Aorta (tissue), 5 donors: ENCODE results near the gene HBP1. TPM values are rescaled to one million over a fixed set of nuclear protein-coding genes. Genes with fewer than 3 reads are reported as not detected.

Source experiments
- ATAC-seq: fragments of 200-7000 bp; cut with Tn5 transposase; one replicate; pipeline ENCODE4 v1.9.1; 2022; ENCODE audit warnings: moderate library complexity; ENCODE audit not compliant: low FRiP score
- DNase-seq, 2 donors: peaks; one replicate each; pipeline ENCODE4 v3.0.0-alpha.2; 2020
- H3K27ac ChIP-seq, 2 donors: one replicate each; pipeline ENCODE4 v1.5.1; 2013; ENCODE audit warnings: low read length in 2 of 2, mild to moderate bottlenecking in 2 of 2, moderate library complexity in 2 of 2, control low read depth in 1 of 2, inconsistent platforms in 1 of 2, low read depth in 1 of 2
- H3K27me3 ChIP-seq, 2 donors: one replicate each; pipeline ENCODE4 v1.6.1; 2013; ENCODE audit warnings: control low read depth in 1 of 2, low read length in 1 of 2, mild to moderate bottlenecking in 1 of 2, moderate library complexity in 1 of 2; ENCODE audit not compliant: insufficient read depth in 2 of 2, control insufficient read depth in 1 of 2
- H3K36me3 ChIP-seq, 2 donors: one replicate each; pipeline ENCODE4 v1.6.1; 2013; ENCODE audit warnings: control low read depth in 1 of 2, low read length in 1 of 2, mild to moderate bottlenecking in 1 of 2; ENCODE audit not compliant: insufficient read depth in 2 of 2, control insufficient read depth in 1 of 2
- H3K4me1 ChIP-seq, 2 donors: one replicate each; pipeline ENCODE4 v1.6.1; 2013; ENCODE audit warnings: low read length in 2 of 2, control low read depth in 1 of 2, mild to moderate bottlenecking in 1 of 2, moderate library complexity in 1 of 2; ENCODE audit not compliant: insufficient read depth in 2 of 2, control insufficient read depth in 1 of 2
- H3K4me3 ChIP-seq, 2 donors: one replicate each; pipeline ENCODE4 v1.5.1; 2013; ENCODE audit warnings: low read length in 2 of 2, control low read depth in 1 of 2, mild to moderate bottlenecking in 1 of 2
- H3K9me3 ChIP-seq: one replicate; pipeline ENCODE4 v1.6.1; 2013; ENCODE audit warnings: mild to moderate bottlenecking, low read length; ENCODE audit not compliant: control insufficient read depth
- whole genome bisulfite sequencing, 2 donors: extraction: QIAGEN DNeasy Blood & Tissue Kit; methylation state at CpG; one replicate each; pipeline ENCODE4 v1.1.7; 2013; 5-methylcytosine and 5-hydroxymethylcytosine counted together
- intact Hi-C, 2 donors: fragments of 100-400 bp; cut with DNase I; formaldehyde crosslinking; loops; one replicate each; pipeline versions ENCODE4 v1.14.2 to v1.15.0; 2022
- long read RNA-seq, 2 donors: library from polyadenylated mRNA; unstranded; transcript quantifications; one replicate each; pipeline ENCODE4 v2.0.0, GENCODE V29; 2020 to 2021
- polyA plus RNA-seq, 2 donors: library from polyadenylated mRNA; stranded (reverse); fragments of 200-250 nt; gene quantifications; one replicate each; pipeline ENCODE4 v1.2.3, GENCODE V29; 2013
- total RNA-seq, 2 donors: library from RNA; stranded (reverse); fragmentation: NEBNext Ultra II Directional; extraction: Animal tissue kit (Norgen Biotek cat#: 25700); gene quantifications; one replicate each; pipeline ENCODE4 v1.2.1, GENCODE V29; 2021
- donor health status: healthy with polysubstance abuse.
- donor health status: Bipolar disorder and iron deficiency.
- donor health status: DM: no; HTN: no; CAD: no.
- donor health status: DM: no; HTN: no; CAD: no.
- donor health status: DM: yes; HTN: yes; CAD: no.

Gene HBP1
- total RNA-seq (10 to 100 TPM; 51.8 to 78.7 TPM), polyA plus RNA-seq (10 to 100 TPM; 45.5 to 64.0 TPM)
- long read RNA-seq, donor 1, transcript HBP1-208 (11 exons, 2,704 nt) = major isoform, 18 of 43 reads
- long read RNA-seq, donor 1, transcript HBP1-201 (11 exons, 2,829 nt) = minor isoform, 8 of 43 reads
- long read RNA-seq, donor 1, partial matches to known transcripts = 12 of 43 reads
- long read RNA-seq, donor 1, other reads (novel, unspliced or antisense) = 5 of 43 reads
- long read RNA-seq, donor 2, transcript HBP1-201 (11 exons, 2,829 nt) = minor isoform, 7 of 32 reads
- long read RNA-seq, donor 2, transcript HBP1-208 (11 exons, 2,704 nt) = major isoform, 15 of 32 reads
- long read RNA-seq, donor 2, partial matches to known transcripts = 5 of 32 reads
- long read RNA-seq, donor 2, other reads (novel, unspliced or antisense) = 5 of 32 reads

GRCh38 chr7:107168233-107169119 lies at the start of gene HBP1:
Gene HBP1 (plus strand): TSS chr7:107169003. CDS start chr7:107179894, 10,891 bp downstream.
- DNase-seq = peak; percentile 98 to 100
- peak; percentile 96 for ATAC-seq
- Histone ChIP-seq H3K27me3 (no peaks in the 10 kb centered on the region), H3K9me3 (no peaks in the 10 kb centered on the region), H3K27ac (peak within 1 kb of the TSS; percentile 95 to 97), H3K4me3 (peak within 1 kb of the TSS; percentile 92 to 98), H3K4me1 (peaks cover 0 to 2% of the 10 kb centered on the region in 2 donors), H3K36me3 (no peaks in the 10 kb centered on the region)
- intact Hi-C loops = loop anchor here in 1 of 2 donors (1.0 to 5.0 kb wide), 2 partner anchors 506 to 575 kb away; partner anchors contain the start of gene CCDC71L
- 0% methylated on average over 44 of the region's 44 CpGs for WGBS, 2 donors

DNA sequence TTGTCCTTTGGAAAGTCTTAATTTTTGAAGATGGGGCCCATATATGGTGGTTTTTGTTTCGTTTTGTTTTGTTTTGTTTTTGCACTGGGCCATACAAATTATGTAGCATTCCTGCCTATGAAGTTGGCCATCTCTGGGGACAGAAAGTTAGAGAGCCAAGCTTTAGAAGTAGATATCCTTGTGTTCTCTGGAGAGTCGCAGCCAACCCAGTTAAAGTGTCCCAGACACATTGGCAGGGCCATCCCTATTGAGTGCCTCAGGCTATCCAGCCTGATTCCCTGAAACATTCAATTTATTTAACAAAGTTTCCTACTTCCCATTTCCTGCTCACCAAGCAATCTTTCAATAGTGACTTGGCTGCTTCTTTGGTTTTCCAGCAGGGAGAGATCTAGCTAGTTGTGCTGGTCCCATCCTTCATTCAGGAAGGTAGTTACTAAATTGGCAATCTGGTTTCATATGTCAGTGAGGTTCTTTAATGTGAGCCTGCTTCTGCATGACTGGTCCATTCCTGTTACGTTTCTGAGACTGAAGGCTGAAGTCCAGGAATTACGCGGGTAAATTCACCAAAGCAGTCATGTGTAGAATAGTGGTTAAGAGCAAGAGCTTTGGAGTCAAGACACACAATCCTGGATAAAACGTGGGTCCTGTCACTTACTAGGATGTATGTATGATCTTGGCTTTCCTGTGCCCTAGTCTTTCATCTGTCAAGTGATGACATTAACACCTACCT lies 49.3 kb upstream of the HBP1 start:
- H3K9me3 ChIP-seq = no peaks in the 10 kb centered on the region
- ATAC-seq (no peak), DNase-seq (no peak)
- peaks cover 0 to 2% of the 10 kb centered on the region in 2 donors for H3K4me1 ChIP-seq
- intact Hi-C loops = no loop called here
- H3K27ac ChIP-seq = no peak overlapping the region
- no peak overlapping the region for H3K4me3 ChIP-seq
- H3K27me3 ChIP-seq = no peaks in the 10 kb centered on the region
- H3K36me3 ChIP-seq = no peaks in the 10 kb centered on the region
- 87 to 91% methylated on average over 6 of the region's 6 CpGs for WGBS, 2 donors

DNA sequence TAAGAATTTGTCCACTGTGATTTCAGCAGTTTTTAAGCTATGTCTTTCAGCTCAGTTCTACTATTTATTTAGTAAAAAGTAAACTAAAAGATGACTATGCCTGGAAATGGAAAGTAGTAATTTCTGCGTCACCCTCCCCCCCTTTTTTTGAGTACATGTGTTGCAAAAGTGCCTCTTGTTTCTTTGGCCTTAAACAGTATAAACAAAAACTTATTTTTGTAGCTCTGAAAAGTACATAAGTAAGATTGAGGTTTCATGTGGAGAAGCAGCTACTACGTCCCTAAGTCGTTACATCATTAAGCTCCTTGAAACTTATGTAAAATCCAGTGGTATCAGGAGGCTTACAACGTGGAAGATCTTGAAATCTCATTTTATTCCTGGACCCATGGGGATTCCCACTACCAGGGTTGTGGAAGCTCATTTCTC lies 46.3 kb upstream of the HBP1 start:
- peaks cover 0 to 1% of the 10 kb centered on the region in 2 donors for H3K27me3 ChIP-seq
- no peaks in the 10 kb centered on the region for H3K4me1 ChIP-seq
- no peak overlapping the region for H3K27ac ChIP-seq
- no peaks in the 10 kb centered on the region for H3K9me3 ChIP-seq
- H3K4me3 ChIP-seq = no peak overlapping the region
- ATAC-seq (no peak), DNase-seq (no peak)
- no peaks in the 10 kb centered on the region for H3K36me3 ChIP-seq
- 29 to 38% methylated on average over 4 of the region's 4 CpGs for WGBS, 2 donors
- intact Hi-C loops = no loop called here

DNA sequence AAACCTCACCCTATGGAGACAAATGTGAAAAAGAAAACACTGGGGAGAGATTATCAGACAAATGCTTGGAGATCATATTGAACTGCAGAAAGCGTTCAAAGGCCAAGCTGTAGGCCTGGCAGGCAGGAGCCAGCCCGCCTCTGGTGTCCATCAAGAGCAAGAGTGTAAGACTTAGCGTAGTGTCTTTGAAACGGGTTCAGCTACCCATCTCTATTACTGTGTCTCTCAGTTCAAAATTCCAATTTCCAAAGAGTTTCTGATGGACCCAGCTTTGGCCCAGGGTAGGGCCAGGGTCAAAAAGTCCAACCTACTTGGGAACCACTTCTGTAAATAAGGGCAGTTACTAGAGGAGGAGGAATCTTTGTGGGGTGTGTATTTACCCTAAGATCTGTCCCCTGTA lies 45.4 kb upstream of the HBP1 start:
- ATAC-seq = no peak
- H3K4me1 ChIP-seq = no peaks in the 10 kb centered on the region
- H3K36me3 ChIP-seq = no peaks in the 10 kb centered on the region
- H3K27ac ChIP-seq = no peak overlapping the region
- 97 to 98% methylated on average over 4 of the region's 4 CpGs for WGBS, 2 donors
- DNase-seq = no peak
- H3K4me3 ChIP-seq = no peak overlapping the region
- intact Hi-C loops = no loop called here
- H3K9me3 ChIP-seq = no peaks in the 10 kb centered on the region
- H3K27me3 ChIP-seq = peaks cover 0 to 1% of the 10 kb centered on the region in 2 donors

- H3K9me3 ChIP-seq = no peaks in the 10 kb centered on the region
- no peak for DNase-seq
- 81% methylated on average over 5 of the region's 5 CpGs for WGBS, 2 donors
- H3K27ac ChIP-seq = no peak overlapping the region
- H3K36me3 ChIP-seq = no peaks in the 10 kb centered on the region
- H3K27me3 ChIP-seq = peaks cover 0 to 1% of the 10 kb centered on the region in 2 donors
- H3K4me1 ChIP-seq = no peaks in the 10 kb centered on the region
- ATAC-seq = no peak
- no peak overlapping the region for H3K4me3 ChIP-seq
- intact Hi-C loops = no loop called here
Observed at GRCh38 chr7:107125475-107125874, 43.3 kb upstream of the HBP1 start.

DNA sequence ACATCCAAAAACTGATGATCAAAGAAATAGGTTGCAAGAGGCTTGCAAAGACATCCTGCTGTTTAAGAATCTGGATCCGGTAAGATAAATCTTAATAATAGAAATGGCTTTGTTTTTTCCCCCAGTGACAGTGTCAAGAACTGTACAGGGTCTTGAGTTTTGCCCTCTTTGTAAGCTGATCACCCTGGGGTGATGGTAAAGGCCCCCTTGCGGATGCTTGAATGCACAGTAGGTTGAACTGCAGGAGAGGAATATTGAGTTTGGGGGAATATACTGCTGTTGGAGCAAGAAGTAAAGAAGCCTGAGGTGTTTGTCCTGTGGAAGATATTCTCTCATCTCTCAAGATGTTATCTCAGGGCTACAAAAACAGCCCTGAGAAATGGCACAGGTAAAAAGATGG lies 40.6 kb upstream of the HBP1 start:
- Histone ChIP-seq H3K9me3 (no peaks in the 10 kb centered on the region), H3K27ac (no peak overlapping the region), H3K4me1 (no peaks in the 10 kb centered on the region), H3K27me3 (peaks cover 0 to 3% of the 10 kb centered on the region in 2 donors), H3K36me3 (no peaks in the 10 kb centered on the region), H3K4me3 (no peak overlapping the region)
- no peak for ATAC-seq
- no peak for DNase-seq
- WGBS, 2 donors = 96 to 98% methylated on average over 2 of the region's 2 CpGs
- intact Hi-C loops = no loop called here

DNA sequence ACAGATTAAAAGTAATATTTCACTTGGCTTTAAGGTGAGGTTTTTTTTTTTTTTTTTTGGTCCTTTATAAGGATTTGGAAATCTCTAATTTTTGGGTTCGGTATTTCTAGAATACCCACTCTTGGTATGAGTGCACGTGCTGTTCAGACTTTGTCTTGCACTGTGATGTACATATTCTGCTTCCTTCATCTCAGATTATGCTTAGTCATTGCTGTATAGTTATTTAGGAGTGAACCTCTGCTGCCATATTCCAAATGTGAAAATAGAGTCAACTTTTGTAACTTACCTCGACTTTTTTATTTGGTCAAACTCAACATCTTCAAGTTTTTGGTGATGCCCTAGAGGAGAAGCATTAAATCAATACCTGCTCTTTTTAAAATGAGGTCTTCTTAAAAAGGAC lies 40.1 kb upstream of the HBP1 start:
- ATAC-seq = no peak
- intact Hi-C loops = no loop called here
- peaks cover 0 to 3% of the 10 kb centered on the region in 2 donors for H3K27me3 ChIP-seq
- H3K36me3 ChIP-seq = no peaks in the 10 kb centered on the region
- H3K27ac ChIP-seq = no peak overlapping the region
- H3K4me3 ChIP-seq = no peak overlapping the region
- DNase-seq = no peak
- WGBS, 2 donors = 94% methylated on average over 3 of the region's 3 CpGs
- H3K9me3 ChIP-seq = no peaks in the 10 kb centered on the region
- no peaks in the 10 kb centered on the region for H3K4me1 ChIP-seq

GRCh38 chr7:107130487-107131220 lies 38.1 kb upstream of the HBP1 start:
- no peak overlapping the region for H3K4me3 ChIP-seq
- no peaks in the 10 kb centered on the region for H3K4me1 ChIP-seq
- 53 to 57% methylated on average over 6 of the region's 6 CpGs for WGBS, 2 donors
- no peak for ATAC-seq
- intact Hi-C loops = no loop called here
- H3K9me3 ChIP-seq = no peaks in the 10 kb centered on the region
- no peak for DNase-seq
- no peak overlapping the region for H3K27ac ChIP-seq
- H3K36me3 ChIP-seq = no peaks in the 10 kb centered on the region
- H3K27me3 ChIP-seq = peaks cover 0 to 2% of the 10 kb centered on the region in 2 donors
